Measurements from ENCODE around the gene SCGB1D1.

GRCh38 chr11:62238151-62238550 lies 48.1 kb downstream of the SCGB1D1 start:
- TF ChIP-seq CTCF (conservative IDR thresholded peaks at IDR 0.05; ENCODE audit: low read depth in 2 of 2), result no peak
- TF ChIP-seq NANOG (IDR thresholded peaks at IDR 0.05; ENCODE audit: borderline replicate concordance), result no peak

All from GM23338 (cell line).